ENCODE measurements around the gene CCR2.
"Not testable (repeated sequence)": the region's sequence is repeated elsewhere in the genome, so short reads cannot be mapped to it uniquely, and the experiment has no call there.

The CCR2 gene

GRCh38 chr3:46353647-46354410 is at the start of gene CCR2:
TSS of gene CCR2 (plus strand) at chr3:46354111. CDS start at chr3:46357528, 3,417 bp downstream.
- DNase-seq = no peak

DNA sequence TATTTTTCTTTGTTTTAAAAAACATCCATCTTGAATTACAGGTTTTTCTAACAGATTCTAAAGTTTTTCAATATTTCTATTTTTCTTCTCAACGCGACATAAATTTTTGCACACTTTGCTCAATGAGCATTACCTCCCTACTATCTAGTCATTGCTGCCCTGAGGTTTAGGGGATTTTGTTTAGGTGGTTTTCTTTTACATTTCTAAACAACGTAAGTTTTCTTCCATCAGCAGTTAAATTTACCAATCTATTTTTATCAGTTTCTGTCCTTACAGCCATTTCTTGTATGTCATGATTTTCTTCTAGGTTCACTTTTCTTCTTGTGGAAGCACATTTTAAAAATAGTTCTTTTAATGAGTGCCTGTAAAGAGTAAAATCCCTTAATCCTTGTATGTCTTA is 49.2 kb upstream of the CCR2 start:
- no peak for DNase-seq

DNA sequence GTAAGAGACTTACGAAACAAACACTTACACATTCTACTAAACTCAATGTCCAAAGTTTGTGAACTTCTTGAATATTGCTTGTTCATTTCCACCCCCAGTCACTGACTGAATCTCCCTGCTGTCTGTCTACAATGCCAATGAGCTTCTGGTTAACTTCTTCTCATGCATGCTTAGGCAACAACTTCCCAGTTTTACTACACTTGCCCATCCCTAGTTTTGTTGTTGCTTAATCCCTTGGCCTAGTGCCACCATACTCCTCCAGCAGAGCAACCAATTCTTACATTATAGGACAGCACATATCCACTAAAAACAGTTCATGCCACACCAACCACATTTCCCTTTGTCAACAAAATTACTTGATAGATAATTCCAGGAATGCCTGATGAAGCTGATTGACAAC is 40.9 kb upstream of the CCR2 start:
- DNase-seq = no peak

DNA sequence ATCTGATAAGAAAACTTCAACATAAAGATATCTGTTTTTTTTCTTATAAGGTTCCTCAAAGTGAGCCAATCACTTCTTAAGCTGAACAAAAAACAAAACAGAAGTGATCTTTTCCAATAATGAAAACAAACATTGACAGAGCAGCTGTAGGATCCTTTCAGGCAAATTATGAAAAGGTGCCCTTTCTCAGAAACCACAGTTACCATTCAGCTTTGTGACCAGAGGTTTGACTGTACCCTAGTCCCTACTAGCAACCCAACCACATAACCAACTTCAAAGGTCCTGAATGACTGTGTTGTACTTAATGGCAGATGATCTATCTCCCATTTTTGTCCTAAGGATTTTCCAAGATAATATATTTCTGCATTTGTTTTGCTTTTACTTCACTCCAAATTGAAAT is 39.4 kb upstream of the CCR2 start:
- no peak for DNase-seq

DNA sequence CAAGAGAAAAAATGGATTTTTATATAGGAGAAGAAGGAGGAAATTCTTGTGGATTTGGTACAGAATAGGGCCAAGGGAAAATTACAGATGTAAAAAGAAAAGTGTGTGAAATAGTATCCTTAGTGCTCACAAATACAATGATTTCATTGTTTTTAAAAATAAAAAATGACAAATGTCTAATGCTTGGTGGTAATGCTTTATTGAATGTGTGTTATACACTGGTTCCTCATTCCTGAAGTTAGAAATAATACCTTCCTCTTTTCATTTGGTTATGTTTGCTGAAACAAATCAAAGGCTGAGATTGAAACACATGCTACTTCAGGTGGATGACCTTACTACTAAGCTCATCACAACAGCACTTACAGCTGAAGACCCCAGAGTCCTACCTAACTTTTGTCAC is 37.7 kb upstream of the CCR2 start:
- no peak for DNase-seq

GRCh38 chr3:46318207-46318927 is 35.5 kb upstream of the CCR2 start:
- DNase-seq = no peak

DNA sequence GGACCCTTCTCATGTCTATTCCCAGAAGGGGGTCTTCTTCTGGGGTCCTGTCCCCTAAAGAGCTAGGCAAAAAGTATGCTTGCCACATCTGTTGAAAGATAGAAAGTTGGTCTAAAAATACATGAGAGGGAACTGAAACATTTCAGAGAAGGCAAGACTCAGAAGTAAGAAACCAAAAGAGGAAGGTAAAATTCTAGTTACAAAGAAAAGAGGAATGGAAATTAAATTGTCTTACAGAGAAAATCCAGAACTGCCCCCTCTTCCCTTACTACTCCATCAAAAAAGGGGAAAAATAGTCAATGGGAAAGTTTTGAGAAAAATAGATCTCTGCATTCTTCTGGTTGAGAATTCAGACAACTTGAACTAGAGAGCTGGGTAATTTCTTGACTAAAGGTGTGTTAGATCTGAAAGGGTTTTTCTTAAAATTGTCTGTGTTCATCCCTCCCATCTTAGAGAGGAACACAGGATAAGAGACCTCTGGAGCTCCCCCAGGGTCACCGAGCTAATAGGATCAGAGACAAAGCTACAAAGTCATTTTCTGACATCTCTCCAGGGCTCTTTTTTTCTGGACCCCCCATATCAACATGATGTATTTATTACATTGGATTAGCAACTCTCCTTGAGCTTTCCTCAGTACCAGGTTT is 32.3 kb upstream of the CCR2 start:
- DNase-seq = no peak

DNA sequence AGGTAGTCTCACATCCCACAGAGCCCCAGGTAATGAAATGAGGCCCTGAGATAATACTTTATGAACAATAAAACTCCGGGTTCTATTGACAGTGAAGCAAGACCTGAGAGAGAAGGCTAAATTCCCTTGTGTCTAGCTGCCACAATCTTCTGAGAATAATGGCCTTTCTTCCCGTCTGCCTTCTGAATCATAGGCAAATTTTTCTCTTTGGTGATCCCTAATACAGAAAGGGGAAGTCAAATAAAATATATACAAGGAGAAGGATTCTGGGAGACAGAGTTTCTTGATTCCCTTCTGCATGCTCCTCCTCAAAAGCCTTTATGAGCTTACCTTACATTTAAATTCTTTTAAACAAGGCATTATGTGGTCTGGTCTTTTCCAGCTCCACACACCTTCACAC is 29.9 kb upstream of the CCR2 start:
- DNase-seq = no peak

DNA sequence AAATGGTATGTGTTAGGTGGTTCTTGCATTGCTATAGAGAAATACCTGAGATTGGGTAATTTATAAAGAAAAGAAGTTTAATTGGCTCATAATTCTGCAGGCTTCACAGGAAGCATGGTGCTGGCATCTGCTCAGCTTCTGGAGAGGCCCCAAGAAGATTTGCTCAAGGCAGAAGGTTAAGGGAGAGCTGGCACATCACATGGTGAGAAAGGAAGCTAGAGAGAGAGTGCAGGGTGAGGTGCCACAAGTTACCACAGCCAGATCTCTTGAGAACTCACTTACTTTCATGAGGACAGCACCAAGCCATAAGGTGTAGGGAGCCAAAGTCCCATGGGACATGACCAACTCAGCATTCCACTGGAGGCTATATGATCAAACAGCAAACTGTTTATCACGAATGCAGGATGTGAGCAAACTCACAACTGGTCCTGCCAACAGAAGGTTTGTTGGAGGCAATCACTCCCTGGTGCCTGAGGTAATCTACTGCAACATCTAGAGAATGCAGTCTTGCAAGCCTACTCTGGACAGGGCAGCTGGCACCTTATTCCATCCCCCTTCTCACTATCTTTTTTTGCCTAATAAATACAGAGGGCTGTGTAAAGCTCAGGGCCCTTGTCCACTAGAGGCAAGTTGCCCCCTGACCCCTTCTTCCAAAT is 28.1 kb upstream of the CCR2 start:
- DNase-seq = no peak

- DNase-seq = not testable (repeated sequence)
Observed at GRCh38 chr3:46330676-46331075, 23.2 kb upstream of the CCR2 start.

DNA sequence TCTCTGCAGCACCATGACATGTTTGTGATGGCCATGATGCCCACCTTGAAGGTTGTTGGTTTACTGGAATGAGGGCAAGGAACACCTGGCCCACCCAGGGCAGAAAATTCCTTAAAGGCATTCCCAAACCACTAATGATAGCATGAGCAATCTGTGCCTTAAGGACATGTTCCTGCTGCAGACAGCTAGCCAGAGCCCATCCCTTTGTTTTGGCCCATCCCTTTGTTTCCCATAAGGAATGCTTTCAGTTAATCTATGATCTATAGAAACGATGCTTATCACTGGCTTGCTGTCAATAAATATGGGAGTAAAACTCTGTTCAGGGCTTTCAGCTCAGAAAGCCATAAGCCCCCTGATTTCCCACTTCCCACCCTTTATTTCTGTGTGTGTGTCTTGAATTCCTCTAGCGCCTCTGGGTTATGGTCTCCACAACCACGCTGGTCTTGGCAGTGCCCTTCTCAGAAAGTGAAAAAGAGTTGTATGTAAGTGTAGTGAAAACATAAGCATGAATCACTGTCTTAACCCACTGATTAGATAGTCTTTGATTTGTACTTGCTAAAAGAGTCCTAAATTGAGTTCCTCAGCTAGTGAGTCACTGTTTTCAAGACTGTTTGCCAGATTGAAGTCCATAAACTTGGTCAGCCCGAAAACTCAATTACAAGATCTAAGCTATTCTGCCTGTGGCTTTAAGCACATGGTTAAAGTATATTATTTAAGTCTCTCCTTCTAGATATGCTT is 19.0 kb upstream of the CCR2 start:
- no peak for DNase-seq

DNA sequence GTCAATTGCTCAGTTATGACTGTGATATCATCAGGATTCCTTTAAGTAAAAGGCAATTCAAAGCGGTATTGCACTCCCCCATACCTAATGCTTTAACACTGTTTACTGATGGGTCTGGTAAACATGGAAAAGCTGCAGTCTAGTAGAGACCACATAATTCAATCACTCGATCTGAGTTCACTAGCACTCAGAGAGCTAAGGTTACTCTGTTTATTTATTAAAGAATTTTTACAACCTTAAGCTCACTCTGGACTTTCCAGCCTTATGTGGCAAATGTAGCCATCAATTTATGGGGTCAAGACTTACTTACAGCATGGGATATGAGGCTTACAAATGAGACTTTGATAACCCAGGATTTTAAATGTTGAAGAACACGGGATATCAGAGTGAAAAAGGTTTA is 18.4 kb upstream of the CCR2 start:
- DNase-seq = no peak

- no peak for DNase-seq
Observed at GRCh38 chr3:46337911-46338310, 16.0 kb upstream of the CCR2 start.

GRCh38 chr3:46338840-46339239 is 15.1 kb upstream of the CCR2 start:
- DNase-seq = no peak

- DNase-seq = no peak
Observed at GRCh38 chr3:46344476-46344875, 9.4 kb upstream of the CCR2 start.

GRCh38 chr3:46348823-46349482 is 5.0 kb upstream of the CCR2 start:
- no peak for DNase-seq

DNA sequence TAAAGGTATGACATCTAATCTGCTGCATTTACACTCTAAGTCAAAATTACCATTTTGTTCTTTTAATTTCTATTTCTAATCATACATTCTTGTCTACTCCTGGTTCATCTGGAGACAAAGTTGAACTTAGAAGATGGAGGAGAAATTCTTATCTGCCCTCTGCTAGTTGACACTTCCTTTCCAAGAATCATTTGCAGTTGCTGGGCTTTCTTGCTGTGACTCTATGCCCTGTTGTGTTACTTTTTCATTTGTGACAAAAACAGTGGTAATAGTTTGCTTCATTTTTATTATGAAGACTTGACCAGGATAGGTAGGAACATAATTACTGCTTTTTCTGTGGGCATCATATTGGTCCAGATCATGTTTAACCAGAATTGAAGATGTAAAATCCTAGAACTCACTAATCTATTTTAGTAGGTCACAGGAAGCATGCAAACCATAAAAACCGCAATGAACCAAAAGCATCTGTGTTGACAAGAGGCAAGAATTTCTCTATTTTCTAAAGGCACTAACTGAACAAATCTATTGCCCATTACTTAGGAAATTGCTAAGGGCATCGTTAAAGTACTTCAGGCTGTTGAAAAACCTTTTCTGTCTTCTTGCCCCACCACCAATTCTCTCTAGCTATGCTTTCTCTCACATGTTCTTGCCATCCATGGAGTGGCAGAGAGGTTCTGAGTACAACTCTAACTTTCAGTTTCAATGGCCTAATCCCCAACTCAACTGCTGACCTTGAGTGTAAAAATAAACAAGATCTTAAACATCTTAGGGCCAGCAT is 4.2 kb upstream of the CCR2 start:
- no peak for DNase-seq

- DNase-seq = no peak
Observed at GRCh38 chr3:46350262-46350565, 3.7 kb upstream of the CCR2 start.

DNA sequence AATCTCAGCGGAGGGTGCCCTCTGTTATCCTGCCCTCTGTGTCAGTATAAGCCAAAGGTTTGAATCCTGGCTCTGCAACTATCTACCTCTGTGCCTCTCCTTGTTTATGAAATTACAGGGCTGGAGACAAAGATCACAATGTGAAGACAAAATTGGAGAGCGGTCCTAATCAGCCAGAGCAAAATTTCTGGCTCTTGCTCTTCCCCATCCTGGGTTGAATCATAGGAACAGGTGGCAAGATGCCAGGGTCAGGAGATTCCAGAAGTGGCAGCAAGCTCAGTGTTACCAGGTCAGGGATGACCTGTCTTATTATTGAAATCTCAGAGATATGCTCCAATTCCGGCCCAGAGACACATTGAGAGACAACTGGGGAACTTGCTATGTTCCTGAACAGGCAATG is 2.3 kb upstream of the CCR2 start:
- DNase-seq = no peak

- DNase-seq = no peak
Observed at GRCh38 chr3:46353090-46353489, 821 bp upstream of the CCR2 start.

- no peak for DNase-seq
Observed at GRCh38 chr3:46354478-46354877, 567 bp downstream of the CCR2 start.

DNA sequence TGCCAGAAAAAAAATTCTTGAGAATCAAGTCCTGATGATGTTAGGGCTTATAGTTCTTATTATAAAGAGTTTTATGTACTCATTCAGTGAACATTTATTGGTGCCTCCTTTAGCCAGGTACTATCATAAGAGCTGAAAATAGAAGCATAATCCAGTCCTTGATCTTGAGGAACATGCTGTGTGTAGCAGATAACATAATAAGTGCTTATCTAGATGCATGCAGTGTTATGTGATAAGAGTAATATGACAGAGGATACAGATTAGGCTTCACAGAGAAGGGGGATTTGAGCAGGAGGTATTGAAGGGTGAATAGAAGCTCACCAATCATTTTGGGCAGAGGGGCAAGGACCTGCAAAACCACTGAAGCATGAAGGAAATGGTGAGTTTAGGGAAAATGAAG is 1.1 kb downstream of the CCR2 start:
- DNase-seq = no peak
